Body of pancreas (tissue), 4 donors: ENCODE measurements around the gene BAG1. TPM values are rescaled to one million over a fixed set of nuclear protein-coding genes. Genes with fewer than 3 reads are reported as not detected.

Source experiments
- ATAC-seq: fragments of 150-250 bp; one replicate; pipeline ENCODE4 v1.9.1; 2016
- DNase-seq, 4 donors: peaks; one replicate each; pipeline ENCODE4 v3.0.0-alpha.2; 2019
- H3K27ac ChIP-seq, 4 donors: fragments of 200-600 bp; sonication (generic); 1 replicate in 3 of 4; 2 replicates in 1 of 4; pipeline versions ENCODE4 v1.5.1 to v1.6.1; 2016 to 2019; ENCODE audit warnings: mild to moderate bottlenecking in 1 of 4, mixed read lengths in 1 of 4, moderate library complexity in 1 of 4
- H3K27me3 ChIP-seq, 2 donors: fragments of 200-600 bp; sonication (generic); one replicate each; pipeline ENCODE4 v1.6.0; 2016; ENCODE audit warnings: mild to moderate bottlenecking in 1 of 2
- H3K36me3 ChIP-seq, 2 donors: fragments of 200-600 bp; sonication (generic); replicated peaks in 1 of 2; 2 replicates each; pipeline ENCODE4 v1.5.1; 2016; ENCODE audit warnings: low read depth in 2 of 2; ENCODE audit not compliant: insufficient read depth in 1 of 2
- H3K4me1 ChIP-seq: fragments of 200-600 bp; sonication (generic); one replicate; pipeline ENCODE4 v1.6.0; 2016
- H3K4me3 ChIP-seq, 2 donors: fragments of 200-600 bp; sonication (generic); 1 replicate in 1 of 2; 2 replicates in 1 of 2; pipeline ENCODE4 v1.5.1; 2016 to 2019
- H3K9me3 ChIP-seq, 3 donors: fragments of 200-600 bp; sonication (generic); 1 replicate in 2 of 3; 2 replicates in 1 of 3; pipeline ENCODE4 v1.5.1; 2016
- POLR2A ChIP-seq, 3 donors: fragments of 450-650 bp; IDR thresholded peaks; one replicate each; pipeline ENCODE4 v1.6.1; 2016; ENCODE audit warnings: antibody characterized with exemption in 3 of 3, mild to moderate bottlenecking in 2 of 3
- WGBS, 2 donors: methylation state at CpG; one replicate each; pipeline ENCODE4 v1.1.5; 2017; 5-methylcytosine and 5-hydroxymethylcytosine counted together
- intact Hi-C: fragments of 100-400 bp; cut with DNase I; formaldehyde crosslinking; loops from one replicate; pipeline ENCODE4 v1.15.1; 2023
- total RNA-seq, 2 donors: library from RNA; depleted of rRNA; stranded (reverse); fragments of >200 nt; gene quantifications; one replicate each; pipeline ENCODE4 v1.1.0, GENCODE V29; 2016
- TF ChIP-seq, protein P1 (sequence below), 7 experiments: fragments of 450-650 bp in 4 of 7; fragments of 200-600 bp in 3 of 7; sonication (generic) in 3 of 7; IDR thresholded peaks; one replicate each; pipeline ENCODE4 v1.5.1; 2016 to 2019; ENCODE audit warnings: antibody characterized with exemption in 7 of 7

Gene BAG1
- total RNA-seq, 2 donors from 2014 or later = 46.5 to 80.2 TPM

DNA sequence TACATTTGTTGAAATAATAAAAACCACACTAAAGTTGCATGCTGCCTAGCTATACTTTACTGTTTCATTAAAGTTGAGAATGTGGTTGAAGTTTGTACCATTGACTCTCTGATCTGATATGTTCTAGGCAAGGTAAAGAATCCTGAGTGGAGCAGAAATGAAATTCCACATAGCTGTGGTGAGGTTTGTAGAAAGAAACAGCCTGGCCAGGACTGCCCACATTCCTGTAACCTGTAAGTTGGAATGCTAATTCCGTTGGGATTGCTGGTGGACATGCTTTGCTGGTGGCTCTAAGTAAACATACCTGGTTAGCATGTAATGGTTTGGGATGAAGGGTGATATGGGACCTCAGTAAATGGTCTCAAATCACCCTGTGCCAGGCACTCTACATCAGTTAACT, 42.6 kb upstream of the BAG1 start:
- Histone ChIP-seq H3K9me3 (no peaks in the 10 kb centered on the region), H3K27me3 (no peaks in the 10 kb centered on the region), H3K27ac (no peak overlapping the region), H3K4me3 (no peak overlapping the region), H3K4me1 (peaks cover 16% of the 10 kb centered on the region), H3K36me3 (peaks cover 22 to 51% of the 10 kb centered on the region in 2 donors)
- 83 to 95% methylated on average over 1 of the region's 1 CpG for WGBS, 2 donors
- intact Hi-C loops = no loop called here
- ATAC-seq = no peak
- DNase-seq = no peak
- TF ChIP-seq, protein P1, sequence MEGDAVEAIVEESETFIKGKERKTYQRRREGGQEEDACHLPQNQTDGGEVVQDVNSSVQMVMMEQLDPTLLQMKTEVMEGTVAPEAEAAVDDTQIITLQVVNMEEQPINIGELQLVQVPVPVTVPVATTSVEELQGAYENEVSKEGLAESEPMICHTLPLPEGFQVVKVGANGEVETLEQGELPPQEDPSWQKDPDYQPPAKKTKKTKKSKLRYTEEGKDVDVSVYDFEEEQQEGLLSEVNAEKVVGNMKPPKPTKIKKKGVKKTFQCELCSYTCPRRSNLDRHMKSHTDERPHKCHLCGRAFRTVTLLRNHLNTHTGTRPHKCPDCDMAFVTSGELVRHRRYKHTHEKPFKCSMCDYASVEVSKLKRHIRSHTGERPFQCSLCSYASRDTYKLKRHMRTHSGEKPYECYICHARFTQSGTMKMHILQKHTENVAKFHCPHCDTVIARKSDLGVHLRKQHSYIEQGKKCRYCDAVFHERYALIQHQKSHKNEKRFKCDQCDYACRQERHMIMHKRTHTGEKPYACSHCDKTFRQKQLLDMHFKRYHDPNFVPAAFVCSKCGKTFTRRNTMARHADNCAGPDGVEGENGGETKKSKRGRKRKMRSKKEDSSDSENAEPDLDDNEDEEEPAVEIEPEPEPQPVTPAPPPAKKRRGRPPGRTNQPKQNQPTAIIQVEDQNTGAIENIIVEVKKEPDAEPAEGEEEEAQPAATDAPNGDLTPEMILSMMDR (IDR thresholded peaks at IDR 0.05) = no peak
- TF ChIP-seq POLR2A (IDR thresholded peaks at IDR 0.05) = no peak

DNA sequence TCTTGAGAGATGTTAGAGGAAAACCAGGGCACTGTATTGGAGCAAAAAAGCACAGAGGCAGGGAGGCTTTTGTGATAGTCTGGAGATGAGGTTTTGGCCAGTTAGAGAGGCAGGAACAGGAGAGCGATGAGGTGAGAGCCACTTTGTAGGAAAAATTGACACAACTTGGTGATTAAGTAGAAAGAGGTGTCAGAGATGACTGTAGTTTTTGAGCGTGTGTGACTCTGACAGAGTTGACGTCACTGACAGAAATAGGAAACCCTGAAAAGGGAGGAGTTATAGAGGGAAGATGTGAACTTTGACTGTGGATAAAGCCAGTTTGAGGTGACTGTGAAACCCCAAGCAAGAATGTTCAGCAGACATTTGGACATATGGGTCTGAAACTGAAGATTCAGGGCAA, 41.5 kb upstream of the BAG1 start:
- DNase-seq (no peak), ATAC-seq (no peak)
- H3K4me1 ChIP-seq = peaks cover 16% of the 10 kb centered on the region
- no peaks in the 10 kb centered on the region for H3K27me3 ChIP-seq
- WGBS, 2 donors = 94 to 98% methylated on average over 3 of the region's 3 CpGs
- no peak overlapping the region for H3K27ac ChIP-seq
- TF ChIP-seq, protein P1 (IDR thresholded peaks at IDR 0.05) = no peak
- TF ChIP-seq POLR2A (IDR thresholded peaks at IDR 0.05) = no peak
- H3K4me3 ChIP-seq = no peak overlapping the region
- H3K9me3 ChIP-seq = no peaks in the 10 kb centered on the region
- intact Hi-C loops = no loop called here
- H3K36me3 ChIP-seq = peaks cover 22 to 47% of the 10 kb centered on the region in 2 donors

DNA sequence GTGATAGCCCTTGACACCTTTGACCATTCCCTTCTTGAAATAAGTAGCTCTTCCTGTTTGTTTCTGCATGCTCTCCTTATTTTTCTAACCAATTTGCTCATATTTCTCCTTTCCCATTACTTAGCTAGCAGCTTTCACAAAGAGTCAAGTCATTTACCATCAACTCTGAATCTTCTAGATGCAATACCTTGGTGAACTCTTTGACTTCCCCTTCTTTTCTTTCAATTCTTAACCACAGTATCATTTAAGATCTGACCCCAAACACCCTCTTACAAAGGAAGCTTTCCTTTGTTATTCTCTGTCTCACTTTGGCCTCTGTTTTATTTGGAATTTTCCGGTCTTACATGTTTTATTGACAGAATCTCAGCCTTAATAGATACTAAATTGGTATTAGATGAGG, 39.9 kb upstream of the BAG1 start:
- WGBS, 2 donors = 87 to 97% methylated on average over 1 of the region's 1 CpG
- TF ChIP-seq, protein P1 (IDR thresholded peaks at IDR 0.05) = no peak
- TF ChIP-seq POLR2A (IDR thresholded peaks at IDR 0.05) = no peak

DNA sequence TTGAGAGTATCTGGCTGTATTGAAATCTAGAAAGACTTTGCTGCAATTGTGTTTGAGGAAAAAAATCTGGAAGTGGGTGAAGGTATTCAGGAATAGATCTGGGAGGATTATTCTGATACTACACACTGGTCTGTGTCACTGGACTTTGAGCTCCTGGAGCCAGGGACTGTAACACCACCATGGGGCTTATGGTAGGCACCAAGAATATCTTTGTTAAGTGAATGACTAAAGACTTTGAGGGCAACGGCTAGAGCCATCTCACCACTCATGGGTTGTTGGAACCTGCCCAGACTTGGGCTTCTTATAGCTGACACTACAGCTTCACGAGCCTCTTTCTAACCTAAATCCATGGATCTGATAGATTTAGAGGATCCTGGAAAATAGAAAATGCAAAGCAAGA, 36.0 kb upstream of the BAG1 start:
- intact Hi-C loops = loop anchor here (5.0 kb wide), 1 partner anchor 37 kb away; no protein-coding TSS in a partner anchor
- ATAC-seq (no peak), DNase-seq (no peak)
- Histone ChIP-seq H3K27ac (no peak overlapping the region), H3K36me3 (peaks cover 12 to 32% of the 10 kb centered on the region in 2 donors), H3K4me3 (no peak overlapping the region), H3K4me1 (peaks cover 32% of the 10 kb centered on the region), H3K27me3 (no peaks in the 10 kb centered on the region), H3K9me3 (no peaks in the 10 kb centered on the region)
- TF ChIP-seq POLR2A (IDR thresholded peaks at IDR 0.05) = no peak
- TF ChIP-seq, protein P1 (IDR thresholded peaks at IDR 0.05) = no peak
- 90% methylated on average over 2 of the region's 2 CpGs for WGBS, 2 donors

More for the DNA sequence above, 39.9 kb upstream of the BAG1 start:
- intact Hi-C loops = loop anchor here (5.0 kb wide), 1 partner anchor 33 kb away; no protein-coding TSS in a partner anchor
- no peak for DNase-seq
- Histone ChIP-seq H3K36me3 (peaks cover 22 to 52% of the 10 kb centered on the region in 2 donors), H3K4me3 (no peak overlapping the region), H3K27me3 (no peaks in the 10 kb centered on the region), H3K27ac (no peak overlapping the region), H3K4me1 (peaks cover 2% of the 10 kb centered on the region), H3K9me3 (no peaks in the 10 kb centered on the region)
- no peak for ATAC-seq

DNA sequence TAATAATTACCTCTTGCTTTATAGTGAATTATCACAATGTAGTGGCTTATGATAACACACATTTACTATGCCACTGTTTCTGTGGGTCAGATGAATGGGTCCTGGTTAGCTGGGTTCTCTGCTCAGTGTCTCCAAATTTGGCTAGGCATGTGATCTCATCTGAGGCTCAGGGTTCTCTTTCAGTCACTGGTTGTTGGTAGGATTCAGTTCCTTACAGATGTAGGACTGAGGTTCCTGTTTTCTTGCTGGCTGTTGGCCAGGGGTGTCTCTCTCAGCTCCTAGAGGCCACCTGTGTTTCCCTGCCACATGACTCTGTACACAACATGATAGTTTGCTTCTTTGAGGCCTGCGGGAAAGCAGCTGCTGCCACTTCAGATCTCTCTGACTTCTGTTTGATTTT, 32.9 kb upstream of the BAG1 start:
- no peaks in the 10 kb centered on the region for H3K9me3 ChIP-seq
- intact Hi-C loops = no loop called here
- ATAC-seq (no peak), DNase-seq (peak; percentile 20 to 64 (median 58))
- no peak overlapping the region for H3K27ac ChIP-seq
- no peak for TF ChIP-seq POLR2A (IDR thresholded peaks at IDR 0.05)
- TF ChIP-seq, protein P1 (IDR thresholded peaks at IDR 0.05) = no peak
- 21 to 31% methylated on average over 1 of the region's 1 CpG for WGBS, 2 donors
- H3K4me1 ChIP-seq = peaks cover 50% of the 10 kb centered on the region
- H3K4me3 ChIP-seq = no peak overlapping the region
- no peaks in the 10 kb centered on the region for H3K27me3 ChIP-seq
- peaks cover under 1 to 13% of the 10 kb centered on the region in 2 donors for H3K36me3 ChIP-seq
